Mammary epithelial cell (primary cell): ENCODE results near the gene MSMB.

Source experiments
- EZH2 ChIP-seq: IDR thresholded peaks from 2 replicates; pipeline ENCODE4 v1.6.1; 2012; ENCODE audit warnings: low read length, inconsistent platforms, borderline replicate concordance
- TF ChIP-seq, protein P1 (sequence below), 2 donors: IDR thresholded peaks in 1 of 2; conservative IDR thresholded peaks in 1 of 2; 2 replicates each; pipeline ENCODE4 v1.5.1; 2011 to 2012; ENCODE audit warnings: inconsistent platforms in 2 of 2, low read length in 2 of 2, mild to moderate bottlenecking in 2 of 2, control low read depth in 1 of 2, low read depth in 1 of 2; ENCODE audit not compliant: insufficient read depth in 1 of 2; ENCODE audit errors: extremely low read depth in 1 of 2

DNA sequence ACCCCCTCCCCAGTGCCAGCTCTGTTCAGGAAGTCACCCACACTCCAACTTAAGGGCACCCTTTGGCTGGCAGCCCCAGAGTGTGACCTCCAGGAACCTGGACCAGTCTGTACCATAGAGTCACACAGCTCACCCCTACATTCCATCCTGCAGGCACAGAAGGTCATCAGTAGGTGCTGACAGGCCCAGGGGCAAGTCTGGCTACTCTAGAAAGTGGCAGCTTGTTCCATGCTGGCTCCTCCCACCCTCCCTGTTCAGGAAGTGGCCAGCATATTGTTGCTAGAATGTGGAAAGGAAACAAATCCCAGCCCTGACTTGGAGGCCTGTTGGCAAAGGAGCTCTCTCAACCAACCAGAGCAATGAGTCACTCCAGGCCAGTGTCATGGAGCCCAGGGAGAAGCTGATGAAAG, 12.5 kb downstream of the MSMB start:
- TF ChIP-seq, protein P1, sequence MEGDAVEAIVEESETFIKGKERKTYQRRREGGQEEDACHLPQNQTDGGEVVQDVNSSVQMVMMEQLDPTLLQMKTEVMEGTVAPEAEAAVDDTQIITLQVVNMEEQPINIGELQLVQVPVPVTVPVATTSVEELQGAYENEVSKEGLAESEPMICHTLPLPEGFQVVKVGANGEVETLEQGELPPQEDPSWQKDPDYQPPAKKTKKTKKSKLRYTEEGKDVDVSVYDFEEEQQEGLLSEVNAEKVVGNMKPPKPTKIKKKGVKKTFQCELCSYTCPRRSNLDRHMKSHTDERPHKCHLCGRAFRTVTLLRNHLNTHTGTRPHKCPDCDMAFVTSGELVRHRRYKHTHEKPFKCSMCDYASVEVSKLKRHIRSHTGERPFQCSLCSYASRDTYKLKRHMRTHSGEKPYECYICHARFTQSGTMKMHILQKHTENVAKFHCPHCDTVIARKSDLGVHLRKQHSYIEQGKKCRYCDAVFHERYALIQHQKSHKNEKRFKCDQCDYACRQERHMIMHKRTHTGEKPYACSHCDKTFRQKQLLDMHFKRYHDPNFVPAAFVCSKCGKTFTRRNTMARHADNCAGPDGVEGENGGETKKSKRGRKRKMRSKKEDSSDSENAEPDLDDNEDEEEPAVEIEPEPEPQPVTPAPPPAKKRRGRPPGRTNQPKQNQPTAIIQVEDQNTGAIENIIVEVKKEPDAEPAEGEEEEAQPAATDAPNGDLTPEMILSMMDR (conservative IDR thresholded peaks at IDR 0.05 in 1 of 2, IDR thresholded peaks at IDR 0.05 in 1 of 2; ENCODE audit: extremely low read depth in 1 of 2, insufficient read depth in 1 of 2, low read depth in 1 of 2, low read length in 2 of 2): no peak
- no peak for TF ChIP-seq EZH2
